Amniotic stem cell (primary cell): Measurements from ENCODE around the gene LILRA2.
"Not testable (repeated sequence)": the region's sequence is repeated elsewhere in the genome, so short reads cannot be mapped to it uniquely, and the experiment has no call there.

ENCODE experiments used
- DNase-seq: peaks from one replicate; lab custom pipeline; 2025; lab: John Stamatoyannopoulos, UW

LILRA2 gene

DNA sequence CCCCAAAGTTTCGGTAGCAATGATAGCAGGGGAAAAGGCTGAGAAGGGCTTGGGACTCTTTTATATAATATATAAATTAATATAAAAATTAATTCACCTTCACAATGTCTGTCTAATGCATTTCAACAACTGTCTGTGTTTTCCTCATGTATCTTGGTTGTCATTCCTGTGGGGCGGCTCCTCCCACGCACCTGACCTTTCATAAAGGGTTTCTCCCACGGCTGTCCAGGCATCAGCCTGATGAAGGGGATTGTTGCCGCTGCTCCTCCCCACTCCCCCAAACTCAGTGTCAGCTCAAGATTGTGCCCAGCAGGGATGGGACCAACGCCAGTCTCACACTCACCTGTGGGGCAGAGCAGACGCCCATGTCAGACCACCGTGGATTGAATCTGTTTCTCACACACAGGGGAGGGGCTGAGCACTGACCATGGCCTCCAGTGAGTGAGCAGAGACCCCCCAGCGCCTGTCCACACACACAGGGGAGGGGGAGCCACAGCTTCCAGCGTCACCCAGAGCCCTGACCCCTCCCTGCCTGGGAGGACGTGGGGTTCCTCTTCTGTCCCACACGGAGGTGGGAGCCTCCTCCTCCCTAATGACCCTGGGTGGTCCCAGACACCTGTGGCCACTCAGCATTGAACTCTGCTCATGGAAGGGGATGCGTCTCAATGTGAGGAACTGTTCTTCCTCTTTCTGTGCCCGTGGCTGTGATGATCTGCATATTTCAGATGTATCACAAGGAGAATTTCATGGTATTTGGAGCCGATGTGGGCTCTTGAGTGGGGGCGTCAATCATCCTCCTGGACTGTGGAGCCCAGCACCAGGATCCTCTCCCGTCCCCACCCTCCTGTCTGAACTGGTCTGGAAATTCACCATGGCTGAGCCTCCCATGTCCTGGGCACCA lies 1.6 kb upstream of the LILRA2 start:
- DNase-seq = not testable (repeated sequence)

DNA sequence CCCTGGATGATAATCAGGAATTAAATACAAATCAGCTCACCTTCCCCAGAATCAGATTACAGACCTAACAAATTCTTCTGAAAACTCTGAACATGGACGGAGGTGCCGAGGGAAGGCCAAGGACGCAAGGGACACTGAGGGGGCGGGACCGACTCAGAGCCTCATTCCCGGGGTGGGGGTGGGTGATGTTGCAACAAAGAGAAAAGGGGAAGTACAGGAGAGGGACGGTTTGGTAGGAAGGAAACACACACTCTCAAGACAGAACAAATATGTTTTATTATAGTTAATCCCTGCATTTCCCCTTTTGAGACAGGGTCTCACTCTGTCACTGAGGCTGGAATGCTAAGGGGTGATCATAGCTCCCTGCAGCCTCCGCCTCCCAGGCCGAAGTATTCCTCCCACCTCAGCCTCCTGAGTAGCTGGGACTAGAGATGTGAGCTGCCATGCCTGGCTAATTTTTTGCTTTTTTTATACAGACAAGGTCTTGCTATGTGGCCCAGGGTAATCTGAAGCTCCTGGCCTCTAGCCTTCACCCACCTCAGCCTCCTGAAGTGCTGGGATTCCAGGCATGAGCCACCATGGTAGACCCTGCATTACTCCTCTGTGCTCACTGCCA lies 786 bp upstream of the LILRA2 start:
- DNase-seq = no peak

DNA sequence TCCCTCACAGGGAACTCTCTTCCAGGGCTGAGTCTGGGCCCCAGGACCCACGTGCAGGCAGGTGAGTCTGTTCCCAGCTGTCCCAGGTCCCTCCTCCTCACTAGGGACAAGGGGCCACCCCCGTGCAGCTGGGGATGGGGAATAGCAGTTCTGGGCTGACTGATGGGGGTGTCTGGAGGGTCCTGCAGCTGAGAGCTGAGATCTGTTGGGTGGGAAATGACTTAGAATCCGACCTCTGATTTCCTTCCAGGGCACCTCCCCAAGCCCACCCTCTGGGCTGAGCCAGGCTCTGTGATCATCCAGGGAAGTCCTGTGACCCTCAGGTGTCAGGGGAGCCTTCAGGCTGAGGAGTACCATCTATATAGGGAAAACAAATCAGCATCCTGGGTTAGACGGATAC lies 461 bp downstream of the LILRA2 start:
- no peak for DNase-seq

DNA sequence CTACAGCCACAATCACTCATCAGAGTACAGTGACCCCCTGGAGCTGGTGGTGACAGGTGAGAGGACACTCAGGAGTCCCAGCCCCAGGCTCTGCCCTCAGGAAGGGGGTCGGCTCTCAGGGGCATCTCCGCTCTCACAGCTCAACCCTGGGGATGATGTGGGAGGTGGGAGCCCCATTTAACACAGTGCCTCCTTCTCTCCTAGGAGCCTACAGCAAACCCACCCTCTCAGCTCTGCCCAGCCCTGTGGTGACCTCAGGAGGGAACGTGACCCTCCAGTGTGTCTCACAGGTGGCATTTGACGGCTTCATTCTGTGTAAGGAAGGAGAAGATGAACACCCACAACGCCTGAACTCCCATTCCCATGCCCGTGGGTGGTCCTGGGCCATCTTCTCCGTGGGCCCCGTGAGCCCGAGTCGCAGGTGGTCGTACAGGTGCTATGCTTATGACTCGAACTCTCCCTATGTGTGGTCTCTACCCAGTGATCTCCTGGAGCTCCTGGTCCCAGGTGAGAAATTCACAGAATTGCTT lies 1.0 kb downstream of the LILRA2 start:
- no peak for DNase-seq

DNA sequence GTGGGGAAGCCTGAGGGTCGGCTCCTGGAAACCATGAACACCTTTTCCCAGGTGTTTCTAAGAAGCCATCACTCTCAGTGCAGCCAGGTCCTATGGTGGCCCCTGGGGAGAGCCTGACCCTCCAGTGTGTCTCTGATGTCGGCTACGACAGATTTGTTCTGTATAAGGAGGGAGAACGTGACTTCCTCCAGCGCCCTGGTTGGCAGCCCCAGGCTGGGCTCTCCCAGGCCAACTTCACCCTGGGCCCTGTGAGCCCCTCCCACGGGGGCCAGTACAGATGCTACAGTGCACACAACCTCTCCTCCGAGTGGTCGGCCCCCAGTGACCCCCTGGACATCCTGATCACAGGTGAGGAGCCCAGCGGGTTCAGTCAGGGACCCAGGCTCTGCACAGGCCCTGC lies 1.6 kb downstream of the LILRA2 start:
- not testable (repeated sequence) for DNase-seq

DNA sequence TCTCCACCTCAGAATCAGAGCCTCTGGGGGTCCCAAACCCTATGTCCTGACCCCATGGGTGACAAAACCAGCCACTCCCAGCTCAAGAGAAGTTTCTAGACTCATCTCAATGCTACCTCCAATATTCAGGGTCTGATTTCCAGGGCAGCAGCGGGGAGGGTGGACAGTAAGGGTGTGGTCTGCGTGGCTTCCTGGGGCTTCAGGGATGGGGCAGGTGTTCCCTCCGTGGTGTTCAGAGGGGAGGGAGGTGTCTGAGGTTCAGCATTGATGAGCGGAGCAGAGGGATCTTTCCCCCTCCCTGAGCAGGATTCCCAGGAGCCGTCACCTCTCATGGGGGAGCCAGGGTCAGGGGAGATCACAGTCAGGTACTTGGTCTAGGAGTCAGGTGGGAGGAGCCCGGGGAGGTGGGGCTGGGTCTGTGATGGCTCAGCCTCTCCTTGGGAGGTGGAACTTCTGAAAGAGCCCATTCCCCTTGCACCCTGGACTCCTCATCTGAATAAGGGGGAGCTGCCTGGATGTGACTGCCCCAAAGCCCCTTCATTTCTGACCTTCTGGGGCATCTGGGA lies 2.9 kb downstream of the LILRA2 start:
- DNase-seq = no peak

DNA sequence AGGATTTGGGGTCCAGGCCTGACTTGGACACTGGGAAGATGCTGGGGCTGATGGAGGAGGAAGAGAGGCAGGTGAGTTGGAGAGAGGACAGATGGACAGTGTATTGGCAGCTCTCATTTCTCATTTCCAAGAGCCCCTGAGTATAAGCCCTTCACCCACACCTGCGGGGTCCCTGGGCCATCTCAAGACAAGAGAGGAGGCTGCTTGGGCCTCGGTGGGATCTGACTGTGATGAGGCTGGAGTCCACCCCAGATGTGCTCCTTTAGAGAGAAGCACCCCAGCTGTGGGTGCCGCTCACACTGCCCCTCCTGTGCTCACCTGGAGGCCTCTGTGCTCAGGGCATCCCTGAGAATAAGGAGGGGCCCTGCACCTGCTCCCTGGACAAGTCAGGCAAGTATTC lies 3.7 kb downstream of the LILRA2 start:
- no peak for DNase-seq

DNA sequence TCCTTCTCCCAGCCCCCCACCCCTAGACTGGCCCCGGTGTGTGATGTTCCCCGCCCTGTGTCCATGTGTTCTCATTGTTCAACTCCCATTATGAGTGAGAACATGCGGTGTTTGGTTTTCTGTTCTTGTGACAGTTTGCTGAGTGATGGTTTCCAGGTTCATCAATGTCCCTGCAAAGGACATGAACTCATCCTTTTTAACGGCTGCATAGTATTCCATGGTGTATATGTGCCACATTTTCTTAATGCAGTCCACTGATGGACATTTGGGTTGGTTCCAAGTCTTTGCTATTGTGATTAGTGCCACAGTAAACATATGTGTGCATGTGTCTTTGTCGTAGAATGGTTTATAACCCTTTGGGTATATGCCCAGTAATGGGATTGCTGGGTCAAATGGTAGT lies 4.7 kb downstream of the LILRA2 start:
- DNase-seq = not testable (repeated sequence)

DNA sequence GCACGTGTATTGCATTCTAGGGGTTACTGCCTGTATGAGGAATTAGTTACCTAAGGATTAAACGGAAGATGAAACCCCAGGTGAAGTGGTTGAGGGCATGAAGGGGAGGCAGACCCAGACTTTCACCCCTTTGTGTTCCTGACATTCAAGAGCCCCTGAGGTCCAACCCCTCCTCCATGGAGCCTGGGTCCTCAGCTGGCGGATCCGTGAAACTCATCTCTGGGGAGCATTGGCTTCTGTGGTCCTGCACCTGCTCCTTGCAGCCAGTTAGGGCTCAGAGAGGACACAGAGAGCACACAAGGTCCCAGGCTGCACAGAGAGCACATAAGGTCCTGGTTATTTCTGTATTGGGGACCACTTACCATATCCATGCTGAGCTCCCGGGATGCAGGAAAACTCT lies 12.8 kb downstream of the LILRA2 start:
- DNase-seq = no peak

DNA sequence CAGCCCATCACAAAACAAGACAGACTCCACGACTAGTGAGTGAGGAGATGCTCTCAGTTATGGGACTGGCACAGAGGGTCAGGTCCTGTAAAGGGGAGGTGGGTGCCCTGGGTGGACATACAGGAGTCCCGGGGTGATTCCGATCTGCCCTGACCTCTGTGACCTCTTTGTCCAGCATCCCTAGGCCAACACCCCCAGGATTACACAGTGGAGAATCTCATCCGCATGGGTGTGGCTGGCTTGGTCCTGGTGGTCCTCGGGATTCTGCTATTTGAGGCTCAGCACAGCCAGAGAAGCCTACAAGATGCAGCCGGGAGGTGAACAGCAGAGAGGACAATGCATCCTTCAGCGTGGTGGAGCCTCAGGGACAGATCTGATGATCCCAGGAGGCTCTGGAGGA lies 13.4 kb downstream of the LILRA2 start:
- no peak for DNase-seq

DNA sequence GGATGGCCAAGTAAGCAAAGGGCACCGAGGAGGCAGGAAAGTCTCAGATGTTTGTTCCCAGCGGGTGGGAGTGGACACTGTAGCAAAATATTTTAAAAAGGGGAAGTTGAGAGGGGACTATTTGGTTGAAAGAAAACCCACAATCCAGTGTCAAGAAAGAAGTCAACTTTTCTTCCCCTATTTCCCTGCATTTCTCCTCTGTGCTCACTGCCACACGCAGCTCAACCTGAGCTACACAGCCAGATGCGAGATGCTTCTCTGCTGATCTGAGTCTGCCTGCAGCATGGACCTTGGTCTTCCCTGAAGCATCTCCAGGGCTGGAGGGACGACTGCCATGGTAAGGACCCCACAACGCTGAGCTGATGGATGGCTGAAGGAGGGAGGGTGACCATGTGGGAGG lies 19.9 kb downstream of the LILRA2 start, which contains the start of gene LILRA1:
Gene LILRA1 (plus strand): TSS at position 188 of the 400 bp plus-strand sequence. CDS start 613 bp downstream, outside the sequence.
- DNase-seq = not testable (repeated sequence)

DNA sequence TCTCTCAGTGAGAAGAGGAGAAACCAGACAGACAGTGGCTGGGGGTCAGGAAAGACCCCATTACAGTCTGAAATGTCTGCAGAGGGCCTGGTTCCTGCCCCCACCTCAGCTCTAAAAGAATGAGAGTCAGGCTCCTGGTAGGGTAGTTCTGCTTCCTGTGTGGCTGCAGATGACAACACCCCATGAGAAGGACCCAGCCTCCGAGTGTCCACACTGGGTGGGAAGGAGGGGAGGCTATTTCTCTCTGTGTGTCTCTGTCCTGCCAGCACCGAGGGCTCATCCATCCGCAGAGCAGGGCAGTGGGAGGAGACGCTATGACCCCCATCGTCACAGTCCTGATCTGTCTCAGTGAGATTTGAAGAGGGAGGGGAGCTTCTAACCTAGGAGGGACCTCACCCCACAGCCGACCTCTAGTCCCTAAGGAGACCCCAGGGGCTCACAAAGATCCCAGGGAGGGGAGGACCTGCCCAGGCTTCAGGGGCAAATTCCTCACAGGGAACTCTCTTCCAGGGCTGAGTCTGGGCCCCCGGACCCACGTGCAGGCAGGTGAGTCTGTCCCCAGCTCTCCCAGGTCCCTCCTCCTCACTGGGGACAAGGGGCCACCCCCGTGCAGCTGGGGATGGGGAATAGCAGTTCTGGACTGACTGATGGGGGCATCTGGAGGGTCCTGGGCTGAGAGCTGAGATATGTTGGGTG lies 20.5 kb downstream of the LILRA2 start:
- not testable (repeated sequence) for DNase-seq

DNA sequence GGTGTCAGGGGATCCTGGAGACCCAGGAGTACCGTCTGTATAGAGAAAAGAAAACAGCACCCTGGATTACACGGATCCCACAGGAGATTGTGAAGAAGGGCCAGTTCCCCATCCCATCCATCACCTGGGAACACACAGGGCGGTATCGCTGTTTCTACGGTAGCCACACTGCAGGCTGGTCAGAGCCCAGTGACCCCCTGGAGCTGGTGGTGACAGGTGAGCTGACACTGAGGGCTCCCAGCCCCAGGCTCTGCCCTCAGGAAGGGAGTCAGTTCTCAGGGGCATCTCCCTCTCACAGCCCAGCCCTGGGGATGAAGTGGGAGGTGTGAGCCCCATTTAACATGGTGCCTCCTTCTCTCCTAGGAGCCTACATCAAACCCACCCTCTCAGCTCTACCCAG lies 21.1 kb downstream of the LILRA2 start:
- DNase-seq = no peak

DNA sequence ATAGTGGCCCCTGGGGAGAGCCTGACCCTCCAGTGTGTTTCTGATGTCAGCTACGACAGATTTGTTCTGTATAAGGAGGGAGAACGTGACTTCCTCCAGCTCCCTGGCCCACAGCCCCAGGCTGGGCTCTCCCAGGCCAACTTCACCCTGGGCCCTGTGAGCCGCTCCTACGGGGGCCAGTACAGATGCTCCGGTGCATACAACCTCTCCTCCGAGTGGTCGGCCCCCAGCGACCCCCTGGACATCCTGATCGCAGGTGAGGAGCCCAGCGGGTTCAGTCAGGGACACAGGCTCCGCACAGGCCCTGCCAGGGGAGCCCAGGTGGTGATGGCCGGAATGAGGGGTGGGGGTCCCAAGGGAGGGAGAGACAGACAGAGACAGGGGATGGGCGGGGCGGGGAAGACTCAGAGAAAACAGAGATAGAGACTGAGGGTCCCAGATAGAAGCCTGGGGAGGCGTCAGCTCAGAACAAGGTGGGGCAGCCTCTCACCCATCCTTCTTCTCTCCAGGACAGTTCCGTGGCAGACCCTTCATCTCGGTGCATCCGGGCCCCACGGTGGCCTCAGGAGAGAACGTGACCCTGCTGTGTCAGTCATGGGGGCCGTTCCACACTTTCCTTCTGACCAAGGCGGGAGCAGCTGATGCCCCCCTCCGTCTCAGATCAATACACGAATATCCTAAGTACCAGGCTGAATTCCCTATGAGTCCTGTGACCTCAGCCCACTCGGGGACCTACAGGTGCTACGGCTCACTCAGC lies 22.3 kb downstream of the LILRA2 start:
- not testable (repeated sequence) for DNase-seq

DNA sequence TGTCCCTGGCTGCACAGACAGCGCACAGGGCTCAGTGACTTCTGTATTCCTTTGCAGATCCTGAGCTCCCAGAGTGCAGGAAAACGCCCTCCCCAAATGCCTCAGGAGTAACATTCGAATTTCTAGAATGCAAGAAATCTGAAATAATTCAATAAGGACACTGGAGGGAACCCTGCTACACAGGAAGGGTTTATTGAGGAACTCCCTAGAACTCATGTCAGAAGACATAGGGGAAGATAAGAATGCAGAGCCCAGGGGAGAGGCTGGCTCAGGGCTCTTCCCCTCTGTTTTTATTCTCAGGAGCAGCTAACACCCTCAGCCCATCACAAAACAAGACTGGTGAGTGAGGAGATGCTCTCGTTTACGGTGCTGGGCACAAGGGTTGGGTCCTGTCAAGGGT lies 26.6 kb downstream of the LILRA2 start:
- no peak for DNase-seq

DNA sequence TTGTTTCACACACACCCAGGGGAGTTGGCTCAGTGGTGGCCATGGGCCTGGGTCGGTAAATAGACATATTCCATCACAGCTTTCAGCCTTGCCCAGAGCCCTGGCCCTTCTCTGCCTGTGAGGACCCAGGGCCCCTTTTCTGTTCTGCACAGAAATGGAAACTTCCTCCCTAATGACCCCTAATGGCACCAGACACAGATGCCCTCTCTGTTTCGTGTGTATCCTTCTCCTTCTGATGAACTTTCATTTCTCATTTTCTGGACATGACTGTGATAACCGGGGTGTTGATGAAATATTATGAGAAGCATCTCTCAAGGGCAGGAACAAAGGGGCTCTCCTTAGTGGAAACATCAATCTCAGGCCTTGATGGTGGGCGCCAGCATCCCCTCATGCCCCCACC lies 32.6 kb downstream of the LILRA2 start:
- DNase-seq = no peak

DNA sequence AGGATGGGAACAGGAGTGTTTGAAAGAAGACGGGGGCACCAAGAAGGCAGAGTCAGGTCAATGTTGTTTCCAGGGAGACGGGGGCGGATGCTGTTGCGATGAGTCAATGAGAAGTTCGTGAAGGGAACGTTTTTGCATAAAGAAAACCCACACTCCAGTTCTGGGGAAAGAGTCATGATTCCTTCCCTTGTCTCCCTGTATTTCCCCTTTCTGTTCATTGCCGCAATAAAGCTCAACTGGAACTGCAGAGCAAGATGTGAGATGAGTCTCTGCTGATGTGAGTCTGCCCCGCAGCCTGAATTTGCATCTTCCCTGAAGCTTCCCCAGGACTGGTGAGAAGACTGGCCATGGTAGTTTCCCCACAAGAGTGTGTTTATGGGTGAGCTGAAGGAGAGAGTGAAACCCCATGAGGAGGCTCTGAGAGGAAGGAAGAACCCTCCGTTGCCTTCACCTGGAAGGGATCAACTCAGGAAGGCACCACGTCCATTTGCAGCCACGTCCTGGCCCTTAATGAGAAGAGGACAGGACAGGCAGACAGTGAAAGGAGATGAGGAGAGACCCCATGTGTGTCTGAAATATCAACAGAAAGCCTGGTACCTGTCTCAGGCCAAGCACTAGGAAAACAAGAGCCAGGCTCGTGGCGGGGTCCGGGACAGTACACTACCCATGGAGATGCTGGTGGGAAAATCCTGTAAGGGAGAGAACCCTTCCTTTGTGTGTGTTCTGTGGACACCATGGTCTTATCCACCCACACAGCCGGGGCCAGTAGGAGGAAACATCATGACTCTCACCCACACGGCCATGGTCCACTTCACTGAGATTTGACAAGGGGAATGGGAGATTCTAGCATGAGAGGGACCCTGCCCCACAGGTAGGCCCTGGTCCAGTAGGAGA lies 33.5 kb downstream of the LILRA2 start:
- DNase-seq = no peak

DNA sequence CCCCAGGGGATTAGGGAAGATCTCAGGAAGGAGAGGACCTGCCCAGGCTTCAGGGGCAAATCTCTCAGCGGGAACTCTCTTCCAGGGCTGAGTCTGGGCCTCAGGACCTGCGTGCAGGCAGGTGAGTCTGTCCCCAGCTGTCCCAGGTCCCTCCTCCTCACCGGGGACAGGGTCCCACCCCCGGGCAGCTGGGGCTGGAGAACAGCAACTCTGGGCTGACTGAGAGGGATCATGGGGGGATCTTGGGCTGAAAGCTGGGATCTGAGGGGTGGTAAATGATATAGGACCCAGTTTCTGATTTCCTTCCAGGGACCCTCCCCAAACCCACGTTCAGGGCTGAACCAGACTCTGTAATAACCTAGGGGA lies 34.2 kb downstream of the LILRA2 start:
- DNase-seq = no peak

DNA sequence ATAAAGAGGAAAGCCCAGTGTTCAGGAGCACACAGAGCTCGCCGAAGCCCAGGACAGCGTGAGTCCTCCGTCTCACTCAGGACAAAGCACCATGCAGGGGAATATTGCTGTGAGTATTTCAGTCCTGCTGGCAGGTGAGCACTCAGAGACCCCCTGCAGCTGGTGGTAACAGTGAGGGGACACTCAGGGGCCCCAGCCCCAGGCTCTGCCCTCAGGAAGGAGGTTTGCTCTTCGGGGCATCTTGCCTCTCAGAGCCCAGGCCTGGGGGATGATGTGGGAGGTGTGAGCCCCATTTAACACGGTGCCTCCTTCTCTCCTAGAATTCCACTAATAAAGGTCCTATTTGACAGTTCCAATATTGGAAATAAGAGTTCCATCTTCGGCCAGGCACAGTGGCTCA lies 34.6 kb downstream of the LILRA2 start:
- no peak for DNase-seq

DNA sequence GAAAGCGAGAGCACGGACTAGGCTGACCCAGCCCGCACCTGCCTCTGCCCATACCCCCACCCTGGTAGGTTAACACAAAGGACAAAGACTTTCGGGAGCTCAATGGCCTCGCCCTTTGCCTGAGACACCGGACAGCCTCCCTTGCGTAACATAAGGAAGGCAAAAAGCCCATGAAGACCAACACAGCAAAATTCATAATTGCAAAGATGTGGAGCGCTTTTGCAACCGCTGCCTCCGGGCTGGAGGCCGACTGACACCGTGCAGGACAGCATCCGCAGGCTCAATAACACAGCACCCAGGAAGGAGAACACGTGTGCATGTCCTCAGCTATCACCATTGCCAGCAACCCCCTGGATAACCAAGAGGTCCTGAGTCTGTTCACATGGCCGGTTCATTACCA lies 35.2 kb downstream of the LILRA2 start:
- DNase-seq = no peak
